ENCODE results near the gene CAMTA2.
"Not testable (repeated sequence)": the region's sequence is repeated elsewhere in the genome, so short reads cannot be mapped to it uniquely, and the experiment has no call there.

CAMTA2 gene, protein sequence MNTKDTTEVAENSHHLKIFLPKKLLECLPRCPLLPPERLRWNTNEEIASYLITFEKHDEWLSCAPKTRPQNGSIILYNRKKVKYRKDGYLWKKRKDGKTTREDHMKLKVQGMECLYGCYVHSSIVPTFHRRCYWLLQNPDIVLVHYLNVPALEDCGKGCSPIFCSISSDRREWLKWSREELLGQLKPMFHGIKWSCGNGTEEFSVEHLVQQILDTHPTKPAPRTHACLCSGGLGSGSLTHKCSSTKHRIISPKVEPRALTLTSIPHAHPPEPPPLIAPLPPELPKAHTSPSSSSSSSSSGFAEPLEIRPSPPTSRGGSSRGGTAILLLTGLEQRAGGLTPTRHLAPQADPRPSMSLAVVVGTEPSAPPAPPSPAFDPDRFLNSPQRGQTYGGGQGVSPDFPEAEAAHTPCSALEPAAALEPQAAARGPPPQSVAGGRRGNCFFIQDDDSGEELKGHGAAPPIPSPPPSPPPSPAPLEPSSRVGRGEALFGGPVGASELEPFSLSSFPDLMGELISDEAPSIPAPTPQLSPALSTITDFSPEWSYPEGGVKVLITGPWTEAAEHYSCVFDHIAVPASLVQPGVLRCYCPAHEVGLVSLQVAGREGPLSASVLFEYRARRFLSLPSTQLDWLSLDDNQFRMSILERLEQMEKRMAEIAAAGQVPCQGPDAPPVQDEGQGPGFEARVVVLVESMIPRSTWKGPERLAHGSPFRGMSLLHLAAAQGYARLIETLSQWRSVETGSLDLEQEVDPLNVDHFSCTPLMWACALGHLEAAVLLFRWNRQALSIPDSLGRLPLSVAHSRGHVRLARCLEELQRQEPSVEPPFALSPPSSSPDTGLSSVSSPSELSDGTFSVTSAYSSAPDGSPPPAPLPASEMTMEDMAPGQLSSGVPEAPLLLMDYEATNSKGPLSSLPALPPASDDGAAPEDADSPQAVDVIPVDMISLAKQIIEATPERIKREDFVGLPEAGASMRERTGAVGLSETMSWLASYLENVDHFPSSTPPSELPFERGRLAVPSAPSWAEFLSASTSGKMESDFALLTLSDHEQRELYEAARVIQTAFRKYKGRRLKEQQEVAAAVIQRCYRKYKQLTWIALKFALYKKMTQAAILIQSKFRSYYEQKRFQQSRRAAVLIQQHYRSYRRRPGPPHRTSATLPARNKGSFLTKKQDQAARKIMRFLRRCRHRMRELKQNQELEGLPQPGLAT

DNA sequence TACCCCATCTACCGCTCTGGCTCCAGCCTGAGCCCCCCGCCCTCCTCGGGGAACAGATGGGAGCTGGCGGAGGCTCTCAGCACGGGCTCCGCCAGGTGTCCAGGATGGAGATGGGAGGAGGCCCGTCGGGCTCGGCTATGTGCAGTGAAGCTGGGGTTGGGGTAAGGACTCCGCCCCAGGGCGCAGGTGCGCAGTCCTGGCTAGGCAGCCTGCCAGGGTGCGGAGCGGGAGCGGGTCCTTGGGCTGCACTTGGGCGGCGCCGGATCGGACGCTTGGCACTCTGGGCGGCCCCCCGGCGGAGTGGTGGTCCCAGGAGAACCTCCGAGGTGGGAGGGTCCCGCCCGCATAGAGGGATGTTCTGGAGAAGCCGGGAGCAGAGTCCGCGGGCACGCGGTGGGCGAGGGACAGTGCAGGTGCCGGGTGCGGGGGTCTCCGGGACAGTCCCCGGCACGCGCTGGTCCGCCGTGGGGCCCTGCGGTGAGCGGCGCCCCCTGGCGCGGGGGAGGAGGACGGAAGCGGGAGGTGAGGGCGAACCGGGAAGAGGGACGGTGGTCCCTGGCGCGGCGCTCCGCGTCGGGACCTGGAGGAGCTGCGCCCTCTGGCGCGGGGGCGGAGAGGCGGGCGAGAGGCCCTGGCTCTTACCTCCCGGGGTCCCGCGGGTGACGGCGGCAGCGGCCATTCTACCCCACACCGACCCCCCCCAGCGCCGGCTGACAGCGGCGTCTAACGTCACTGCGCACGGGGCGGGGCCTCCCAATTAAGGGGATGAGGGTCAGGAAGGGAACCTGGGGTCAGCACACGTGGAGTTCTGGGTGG lies at the start of gene CAMTA2:
Gene CAMTA2, minus strand, starts transcription at position 725 of the 816 bp plus-strand sequence. CDS start 1,453 bp downstream, outside the sequence.
- no peak for DNase-seq

DNA sequence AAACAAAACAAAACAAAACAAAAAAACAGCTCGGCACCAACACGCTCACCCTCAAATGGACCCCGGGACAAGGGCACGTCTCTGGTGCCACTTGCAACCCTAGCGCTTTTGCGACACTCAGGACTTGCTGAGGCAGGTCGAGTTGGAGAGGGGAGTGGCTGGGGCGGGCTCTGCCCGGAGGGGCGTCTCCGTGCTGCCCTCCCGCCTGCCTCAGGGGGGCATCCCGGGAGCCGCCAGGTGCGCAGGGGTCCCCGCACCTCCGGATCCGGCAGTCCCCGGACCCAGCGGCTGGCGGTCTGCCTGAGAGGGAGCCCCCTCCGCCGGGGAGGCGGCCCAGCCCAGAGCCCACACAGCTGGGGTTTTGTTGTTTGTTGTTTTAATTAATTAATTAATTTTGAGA lies 47.8 kb upstream of the CAMTA2 start, which contains the start of gene SLC52A1:
Gene SLC52A1, minus strand, starts transcription at position 112 of the 400 bp plus-strand sequence. CDS start 820 bp downstream, outside the sequence.
- DNase-seq, result no peak

DNA sequence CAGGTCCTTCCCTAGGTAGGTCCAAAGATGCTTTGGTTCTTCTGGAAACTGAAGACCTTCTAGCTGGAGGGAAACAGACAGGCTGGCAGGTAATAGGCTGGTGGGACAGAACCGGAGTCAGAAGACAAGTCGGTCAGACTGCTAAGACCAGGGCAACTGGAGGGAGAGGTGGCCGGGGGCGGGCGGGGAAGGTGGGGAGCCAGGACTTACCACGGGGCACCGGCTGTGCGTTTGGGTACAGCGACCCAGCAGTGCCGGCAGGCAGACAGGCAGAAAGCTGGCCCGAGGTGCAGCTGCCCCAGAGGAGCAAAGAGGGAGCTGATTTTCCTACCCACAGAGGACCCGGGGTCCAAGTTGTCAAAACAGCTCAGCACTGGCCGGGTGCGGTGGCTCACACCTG lies 47.2 kb upstream of the CAMTA2 start:
- DNase-seq, result no peak

DNA sequence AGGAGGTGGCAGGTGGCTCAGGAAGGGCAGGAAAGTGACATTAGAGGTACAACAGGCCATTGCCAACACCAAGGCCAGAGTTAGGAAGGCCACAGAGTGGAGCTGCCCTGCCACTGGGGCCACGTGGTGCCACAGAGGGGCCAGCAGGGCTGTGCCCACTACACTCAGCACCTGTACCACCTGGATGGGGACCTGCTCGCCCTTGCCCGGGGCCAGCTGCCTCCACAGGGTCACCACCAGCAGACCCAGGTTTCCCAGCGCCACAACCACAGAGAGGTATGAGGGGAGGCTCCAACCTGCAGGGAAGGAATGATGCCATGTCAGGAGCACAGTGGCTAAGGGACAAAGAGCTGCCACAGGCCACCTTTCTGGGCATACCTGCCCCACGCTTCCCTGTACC lies 46.6 kb upstream of the CAMTA2 start:
- DNase-seq, result no peak

DNA sequence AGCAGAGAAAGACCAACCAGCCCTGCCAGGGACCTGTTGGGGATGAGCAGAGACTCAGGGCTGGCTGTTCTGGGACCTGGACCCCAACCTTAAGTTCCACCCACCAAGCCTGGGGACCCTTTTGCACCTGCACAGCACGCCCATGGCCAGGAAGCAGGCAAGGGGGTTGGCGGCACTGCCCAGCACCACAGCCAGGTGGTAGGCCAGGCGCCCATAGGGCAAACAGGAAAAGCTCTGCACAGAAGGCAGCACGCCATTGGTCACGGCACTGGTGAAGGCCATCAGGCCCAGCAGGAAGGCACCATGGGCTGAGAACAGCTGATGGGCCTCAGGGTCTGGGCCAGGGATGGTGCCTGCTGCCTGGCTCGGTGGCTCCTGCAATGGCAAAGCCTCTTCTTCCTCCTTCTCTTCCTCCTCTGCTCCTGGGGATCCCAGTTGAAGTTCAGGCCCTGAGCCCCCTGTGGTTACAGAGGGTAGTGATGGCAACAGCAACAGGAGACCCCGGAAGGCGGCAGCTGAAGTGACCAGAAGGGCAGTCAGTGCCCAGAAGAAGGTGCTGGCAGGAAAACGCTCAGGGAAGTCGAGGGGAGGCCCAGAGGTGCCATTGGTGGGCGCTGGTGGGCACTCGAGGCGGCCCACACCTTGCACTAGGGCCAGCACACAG lies 46.0 kb upstream of the CAMTA2 start:
- DNase-seq, result no peak

DNA sequence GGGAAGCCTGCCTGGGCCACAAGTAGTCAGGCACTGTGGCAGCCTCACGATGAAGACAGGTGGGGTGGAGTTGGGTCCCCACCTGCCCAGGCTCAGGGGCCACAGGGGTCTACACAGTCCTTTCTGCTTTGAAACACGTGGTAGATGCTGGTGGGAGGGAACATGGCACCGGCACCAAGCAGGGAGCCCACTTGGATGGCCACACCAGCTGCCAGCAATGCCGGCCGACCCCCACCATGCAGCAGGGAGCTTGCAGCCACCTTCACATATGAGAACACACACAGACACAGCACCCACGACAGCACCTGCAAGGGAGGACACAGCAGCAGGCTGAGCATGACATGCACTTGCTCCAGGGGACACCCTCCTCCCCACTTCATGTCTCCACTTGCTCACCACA lies 45.4 kb upstream of the CAMTA2 start:
- no peak for DNase-seq

DNA sequence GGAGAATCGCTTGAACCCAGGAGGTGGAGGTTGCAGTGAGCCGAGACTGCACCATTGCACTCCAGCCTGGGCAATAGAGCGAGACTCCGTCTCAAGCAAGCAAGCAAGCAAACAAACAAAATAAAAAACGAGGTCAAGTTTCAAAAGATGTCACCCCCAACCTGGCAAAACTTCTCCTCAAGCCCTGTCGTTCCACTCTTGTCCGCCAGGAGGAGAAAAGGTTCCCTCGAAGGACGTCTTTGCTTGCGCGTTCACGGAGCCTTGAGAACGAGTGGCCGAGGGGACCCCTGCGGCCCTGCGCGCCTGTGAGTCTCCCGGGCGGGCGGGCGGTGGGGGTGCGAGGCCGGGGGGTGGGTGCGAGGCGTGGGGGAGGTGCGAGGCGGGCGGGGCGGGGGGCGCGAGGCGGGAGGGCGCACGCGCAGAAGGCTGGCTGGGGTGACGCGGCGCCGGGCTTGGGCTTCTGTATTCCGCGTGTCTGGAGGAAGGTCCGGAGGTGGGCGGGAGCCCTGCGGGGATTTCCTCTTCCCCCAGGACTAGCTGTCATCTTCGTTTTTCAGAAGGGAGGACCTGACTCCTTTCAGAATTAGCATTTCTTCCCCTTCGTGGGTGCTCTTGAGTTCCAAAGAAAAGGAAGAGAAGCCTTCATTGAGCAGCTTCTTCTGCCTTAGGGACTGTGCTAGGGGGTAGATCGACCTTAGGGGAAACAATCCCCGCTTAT lies 44.0 kb upstream of the CAMTA2 start:
- peak; percentile 7 for DNase-seq

DNA sequence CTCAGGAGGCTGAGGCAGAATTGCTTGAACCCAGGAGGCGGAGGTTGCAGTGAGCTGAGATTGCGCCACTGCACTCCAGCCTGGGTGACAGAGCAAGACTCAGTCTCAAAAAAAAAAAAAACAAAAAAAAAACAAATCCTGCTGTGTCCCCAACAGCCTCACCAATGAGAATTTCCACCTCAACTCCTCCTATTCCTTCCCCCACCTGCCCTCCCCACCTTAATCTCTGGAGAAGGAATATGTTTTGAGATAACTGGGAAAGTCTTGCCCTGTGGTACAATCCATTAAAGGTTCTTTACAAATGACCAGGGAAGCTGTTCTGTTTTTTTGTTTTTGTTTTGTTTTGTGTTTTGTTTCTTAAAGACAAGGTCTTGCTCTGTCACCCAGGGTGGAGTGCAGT lies 42.7 kb upstream of the CAMTA2 start:
- DNase-seq, result not testable (repeated sequence)

DNA sequence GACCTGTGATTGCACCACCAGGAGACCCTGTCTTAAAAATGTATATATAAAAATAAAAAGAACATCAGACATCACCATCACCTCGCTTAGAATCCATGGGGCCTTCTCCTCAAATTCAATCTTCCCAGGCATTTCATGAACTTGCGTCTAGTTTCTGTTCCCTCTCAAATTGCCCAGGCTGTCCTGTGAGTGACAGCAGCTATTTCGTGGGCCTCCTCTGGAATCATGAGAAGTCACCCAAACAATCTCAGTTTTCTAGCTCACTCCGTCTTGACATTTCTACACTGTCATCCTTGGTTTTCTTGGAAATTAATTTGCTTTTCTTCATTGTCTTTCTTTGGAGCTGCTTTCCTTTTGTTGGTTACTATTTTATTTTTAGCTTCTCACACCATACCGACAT lies 40.4 kb upstream of the CAMTA2 start:
- DNase-seq, result no peak

DNA sequence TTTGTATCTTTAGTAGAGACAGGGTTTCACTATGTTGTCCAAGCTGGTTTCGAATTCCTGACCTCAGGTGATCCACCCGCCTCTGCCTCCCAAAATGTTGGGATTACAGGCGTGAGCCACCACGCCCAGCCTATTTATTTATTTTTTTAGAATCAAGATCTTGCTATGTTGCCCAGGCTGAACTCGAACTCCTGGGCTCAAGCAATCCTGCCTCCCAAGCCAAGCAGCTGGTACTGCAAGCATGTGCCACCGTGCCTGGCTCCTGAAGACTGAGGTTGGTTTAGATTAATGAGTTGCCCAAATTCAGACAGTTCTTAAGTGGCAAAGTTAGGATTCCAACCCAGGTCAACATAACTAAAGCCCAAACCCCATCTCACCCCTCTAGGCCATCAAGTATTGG lies 39.8 kb upstream of the CAMTA2 start:
- DNase-seq, result no peak

DNA sequence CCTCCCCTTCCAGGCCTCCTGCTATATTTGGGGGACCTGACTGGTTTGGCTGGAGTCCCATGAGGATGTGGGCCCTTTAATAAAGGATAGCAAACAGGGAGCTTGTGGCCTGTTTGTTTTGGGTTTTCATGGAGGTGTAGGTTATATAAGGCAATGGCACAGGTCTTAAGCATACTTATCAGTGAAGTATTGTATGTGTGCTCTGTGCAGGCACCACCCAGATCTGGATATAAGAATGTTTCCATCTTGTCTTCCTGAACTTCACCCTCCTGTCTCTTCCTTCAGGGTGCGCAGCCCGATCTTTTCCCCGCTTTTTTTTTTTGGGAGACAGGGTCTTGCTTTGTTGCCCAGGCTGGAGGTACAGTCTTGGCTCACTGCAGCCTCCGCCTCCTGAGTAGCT lies 37.1 kb upstream of the CAMTA2 start:
- no peak for DNase-seq

DNA sequence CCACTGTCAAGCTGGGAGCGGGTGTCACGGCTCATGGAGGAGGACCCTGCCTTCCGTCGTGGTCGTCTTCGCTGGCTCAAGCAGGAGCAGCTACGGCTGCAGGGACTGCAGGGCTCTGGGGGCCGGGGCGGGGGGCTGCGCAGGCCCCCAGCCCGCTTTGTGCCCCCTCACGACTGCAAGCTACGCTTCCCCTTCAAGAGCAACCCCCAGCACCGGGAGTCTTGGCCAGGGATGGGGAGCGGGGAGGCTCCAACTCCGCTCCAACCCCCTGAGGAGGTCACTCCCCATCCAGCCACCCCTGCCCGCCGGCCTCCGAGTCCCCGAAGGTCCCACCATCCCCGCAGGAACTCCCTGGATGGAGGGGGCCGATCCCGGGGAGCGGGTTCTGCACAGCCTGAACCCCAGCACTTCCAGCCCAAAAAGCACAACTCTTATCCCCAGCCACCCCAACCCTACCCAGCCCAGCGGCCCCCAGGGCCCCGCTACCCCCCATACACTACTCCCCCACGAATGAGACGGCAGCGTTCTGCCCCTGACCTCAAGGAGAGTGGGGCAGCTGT lies 36.2 kb upstream of the CAMTA2 start:
- DNase-seq, result no peak

DNA sequence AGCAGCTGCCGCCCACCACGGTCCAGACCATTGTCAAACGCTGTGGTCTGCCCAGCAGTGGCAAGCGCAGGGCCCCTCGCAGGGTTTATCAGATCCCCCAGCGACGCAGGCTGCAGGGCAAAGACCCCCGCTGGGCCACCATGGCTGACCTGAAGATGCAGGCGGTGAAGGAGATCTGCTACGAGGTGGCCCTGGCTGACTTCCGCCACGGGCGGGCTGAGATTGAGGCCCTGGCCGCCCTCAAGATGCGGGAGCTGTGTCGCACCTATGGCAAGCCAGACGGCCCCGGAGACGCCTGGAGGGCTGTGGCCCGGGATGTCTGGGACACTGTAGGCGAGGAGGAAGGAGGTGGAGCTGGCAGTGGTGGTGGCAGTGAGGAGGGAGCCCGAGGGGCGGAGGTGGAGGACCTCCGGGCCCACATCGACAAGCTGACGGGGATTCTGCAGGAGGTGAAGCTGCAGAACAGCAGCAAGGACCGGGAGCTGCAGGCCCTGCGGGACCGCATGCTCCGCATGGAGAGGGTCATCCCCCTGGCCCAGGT lies 34.8 kb upstream of the CAMTA2 start:
- DNase-seq, result no peak

DNA sequence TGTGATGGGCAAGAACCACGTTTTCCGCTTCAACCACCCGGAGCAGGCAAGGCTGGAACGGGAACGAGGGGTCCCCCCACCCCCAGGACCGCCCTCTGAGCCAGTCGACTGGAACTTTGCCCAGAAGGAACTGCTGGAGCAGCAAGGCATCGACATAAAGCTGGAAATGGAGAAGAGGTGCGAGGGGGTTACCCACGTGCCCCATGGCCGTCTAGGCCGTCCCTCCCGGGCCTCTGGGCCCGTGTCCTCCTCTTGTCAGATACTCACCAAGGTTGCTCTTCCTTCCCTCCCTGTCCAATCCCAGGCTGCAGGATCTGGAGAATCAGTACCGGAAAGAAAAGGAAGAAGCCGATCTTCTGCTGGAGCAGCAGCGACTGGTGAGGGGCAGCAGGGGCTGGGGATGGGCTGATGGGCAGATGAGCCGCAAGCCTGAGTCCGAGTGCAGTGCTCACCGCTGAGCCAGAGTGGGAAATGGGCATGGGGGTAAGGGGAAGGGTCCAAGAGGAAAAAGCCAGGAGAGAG lies 33.1 kb upstream of the CAMTA2 start:
- no peak for DNase-seq

DNA sequence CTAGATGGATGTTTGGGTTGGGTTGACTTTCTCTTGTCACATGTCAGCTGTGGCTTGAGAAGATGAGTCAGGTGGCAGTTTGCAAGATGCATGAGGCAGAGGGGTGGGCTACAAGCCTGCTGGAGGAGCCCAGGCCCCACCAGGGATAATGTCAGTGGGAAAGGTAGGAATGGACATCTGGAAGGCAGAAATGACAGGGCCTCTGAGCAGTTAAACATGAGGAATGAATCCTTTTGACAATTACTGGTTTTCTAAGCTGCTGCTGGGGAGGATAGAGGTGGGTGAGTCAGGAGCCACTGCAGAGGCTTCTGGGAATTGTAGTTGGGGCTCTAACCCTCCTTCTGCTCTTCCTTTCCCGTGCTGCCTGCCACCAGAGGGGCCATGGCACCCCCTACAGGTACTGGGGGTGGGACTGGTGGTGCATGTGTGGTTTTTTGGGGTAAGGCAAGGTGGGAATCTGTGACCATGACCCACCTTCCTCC lies 32.0 kb upstream of the CAMTA2 start:
- DNase-seq, result no peak

DNA sequence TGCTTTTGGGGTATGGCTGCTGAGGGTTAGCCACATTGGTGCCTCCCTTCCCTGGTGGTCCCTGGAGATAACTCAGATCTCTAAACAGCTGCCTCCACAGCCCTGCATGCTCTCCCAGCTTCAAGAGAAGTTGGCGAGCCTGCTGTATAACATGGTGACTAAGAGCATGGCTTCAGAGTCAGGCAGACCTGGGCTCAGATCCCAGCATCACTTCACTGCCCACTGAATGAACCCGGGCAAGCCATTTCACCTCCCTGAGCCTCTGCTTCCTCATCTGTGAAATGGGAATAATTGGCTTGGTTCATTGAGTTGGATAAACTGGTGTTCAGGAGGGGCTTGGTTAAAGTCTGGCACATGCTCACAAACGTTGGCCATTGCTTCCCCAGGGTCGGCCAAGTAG lies 26.9 kb upstream of the CAMTA2 start:
- no peak for DNase-seq

DNA sequence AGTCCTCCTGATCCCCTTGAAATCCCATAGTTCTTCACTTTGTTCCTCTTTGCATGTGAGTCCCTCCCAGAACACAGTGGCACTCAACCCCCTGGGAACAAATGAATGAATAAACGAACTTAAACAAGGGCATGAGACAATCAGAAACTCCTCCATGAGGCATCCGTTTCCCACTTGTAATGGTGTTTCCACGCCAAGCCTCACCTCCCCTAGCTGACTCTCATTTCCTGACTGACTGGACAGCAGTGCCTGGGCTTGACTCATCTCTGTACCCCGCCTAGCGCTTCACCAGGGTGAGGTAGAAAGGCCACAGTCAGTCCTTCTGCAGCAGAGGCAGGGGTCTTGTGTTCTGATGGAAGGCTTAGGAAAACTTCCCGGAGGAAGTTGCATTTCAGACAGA lies 24.5 kb upstream of the CAMTA2 start:
- DNase-seq, result no peak

DNA sequence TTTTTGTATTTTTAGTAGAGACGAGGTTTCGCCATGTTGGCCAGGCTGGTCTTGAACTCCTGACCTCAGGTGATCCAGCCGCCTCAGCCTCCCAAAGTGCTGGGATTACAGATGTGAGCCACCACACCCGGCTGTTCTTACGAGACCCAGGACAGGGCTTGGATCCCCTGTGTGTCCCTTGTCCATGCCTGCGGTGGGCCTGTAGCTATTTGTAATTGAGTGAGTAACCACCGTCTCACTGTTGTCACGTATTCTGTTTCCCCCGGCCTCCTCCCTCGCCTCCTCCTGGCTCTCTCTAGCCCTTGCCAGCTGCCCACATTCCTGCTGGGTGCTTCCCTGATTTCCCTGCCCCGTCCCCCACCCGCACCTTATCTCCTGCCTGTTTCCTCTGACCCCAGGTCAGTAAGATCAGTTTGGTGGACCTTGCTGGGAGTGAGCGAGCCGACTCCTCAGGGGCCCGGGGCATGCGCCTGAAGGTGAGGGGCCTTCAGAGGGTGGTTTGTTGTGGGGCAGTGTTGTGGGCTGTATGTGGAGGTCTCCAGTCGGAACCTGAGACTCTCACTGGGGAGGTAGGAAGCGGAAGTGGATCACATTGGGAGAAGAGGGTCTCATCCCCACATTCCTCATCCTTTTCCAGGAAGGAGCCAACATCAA lies 15.9 kb upstream of the CAMTA2 start:
- no peak for DNase-seq

DNA sequence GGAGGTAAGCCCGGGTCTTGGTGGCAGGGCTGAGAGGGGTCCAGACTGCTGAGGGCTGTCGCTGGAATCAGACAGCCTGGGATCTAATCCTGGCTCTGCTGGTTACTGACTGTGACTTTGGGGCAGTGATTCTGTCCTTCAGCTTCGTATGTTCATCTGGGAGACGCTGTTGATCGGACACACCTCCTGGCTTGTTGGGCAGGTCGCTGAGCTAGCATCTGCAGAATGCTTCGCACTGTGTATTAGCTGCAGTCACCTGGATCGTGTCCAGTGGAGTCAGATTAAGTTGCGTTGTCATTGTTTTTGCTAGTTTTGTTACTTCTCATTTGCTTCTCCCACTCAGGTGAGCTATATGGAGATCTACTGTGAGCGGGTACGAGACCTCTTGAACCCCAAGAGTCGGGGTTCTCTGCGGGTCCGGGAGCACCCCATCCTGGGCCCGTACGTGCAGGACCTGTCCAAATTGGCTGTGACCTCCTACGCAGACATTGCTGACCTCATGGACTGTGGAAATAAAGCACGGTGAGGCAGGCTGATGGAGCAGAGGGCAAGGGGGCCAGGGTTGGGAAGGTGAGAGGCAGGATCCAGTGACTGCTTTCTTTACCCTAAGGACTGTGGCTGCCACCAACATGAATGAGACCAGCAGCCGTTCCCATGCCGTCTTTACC lies 14.8 kb upstream of the CAMTA2 start:
- DNase-seq, result no peak
